ENCODE measurements around the gene PDE9A. TPM values are rescaled to one million over a fixed set of nuclear protein-coding genes. Genes with fewer than 3 reads are reported as not detected.
A peak's percentile ranks its signal among the peaks of the same experiment; 100 is the strongest.
"Not testable (repeated sequence)": the region's sequence is repeated elsewhere in the genome, so short reads cannot be mapped to it uniquely, and the experiment has no call there.

The PDE9A gene
- total RNA-seq, 4 donors from 2014 or later = 29.2 to 68.4 (median 40.4) TPM

DNA sequence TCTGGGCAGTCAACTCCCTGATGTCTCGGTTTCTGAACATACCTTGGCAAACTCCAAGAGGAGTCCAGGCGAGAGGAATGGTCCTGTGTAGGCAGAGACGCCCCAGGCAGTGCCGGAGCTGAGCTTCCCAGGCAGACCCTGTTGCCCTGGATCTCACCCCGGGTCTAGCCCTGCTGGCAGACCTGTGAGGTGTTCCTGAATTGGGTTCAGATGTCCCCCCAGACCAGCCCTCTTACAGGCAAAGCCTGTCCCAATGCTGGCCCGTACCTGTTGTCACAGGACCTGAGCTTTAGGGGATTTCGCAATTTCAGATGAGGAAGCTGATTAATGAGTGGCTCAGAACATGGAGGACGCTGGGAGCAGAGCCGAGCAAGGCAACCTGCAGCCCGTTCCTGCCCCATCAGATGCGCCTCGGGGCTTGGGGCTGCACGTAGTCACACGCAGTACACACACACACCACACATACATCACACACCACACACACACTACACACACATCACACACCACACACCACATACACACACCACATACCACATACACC is 38.5 kb upstream of the PDE9A start:
- H3K4me3 ChIP-seq = no peak overlapping the region
- TF ChIP-seq POLR2AphosphoS5 (IDR thresholded peaks at IDR 0.05) = no peak
- TF ChIP-seq EP300 (IDR thresholded peaks at IDR 0.05) = no peak
- no peak for TF ChIP-seq CTCF (IDR thresholded peaks at IDR 0.05)
- no peak for TF ChIP-seq POLR2A (IDR thresholded peaks at IDR 0.05; ENCODE audit: low read depth)
- no peaks in the 10 kb centered on the region for H3K36me3 ChIP-seq
- no peak overlapping the region for H3K27ac ChIP-seq (replicated peaks in 1 of 4)
- peaks cover 0 to 10% (median 7%) of the 10 kb centered on the region in 4 donors for H3K4me1 ChIP-seq
- peaks cover 0 to 12% (median 6%) of the 10 kb centered on the region in 4 donors for H3K9me3 ChIP-seq
- peaks cover 0 to 37% (median 10%) of the 10 kb centered on the region in 4 donors for H3K27me3 ChIP-seq
- intact Hi-C loops (cut with DNase I) = no loop called here
- WGBS = 22% methylated on average over 12 of the region's 14 CpGs
- no peak for DNase-seq (ENCODE audit: extremely low spot score)

DNA sequence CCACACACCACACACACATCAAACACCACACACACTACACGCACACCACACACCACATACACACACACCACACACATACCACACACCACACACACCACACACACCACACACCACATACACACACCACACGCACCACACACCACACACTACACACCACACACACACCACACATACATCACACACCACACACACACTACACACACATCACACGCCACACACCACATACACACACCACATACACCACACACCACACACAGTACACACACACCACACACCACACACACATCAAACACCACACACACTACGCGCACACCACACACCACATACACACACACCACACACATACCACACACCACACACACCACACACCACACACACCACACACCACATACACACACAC is 38.0 kb upstream of the PDE9A start:
- WGBS = 91% methylated on average over 5 of the region's 5 CpGs

GRCh38 chr21:42615924-42616323 is 37.5 kb upstream of the PDE9A start:
- no peak for TF ChIP-seq POLR2AphosphoS5 (IDR thresholded peaks at IDR 0.05)
- TF ChIP-seq EP300 (IDR thresholded peaks at IDR 0.05) = no peak
- no peak for TF ChIP-seq CTCF (IDR thresholded peaks at IDR 0.05)
- TF ChIP-seq POLR2A (IDR thresholded peaks at IDR 0.05; ENCODE audit: low read depth) = no peak
- Histone ChIP-seq H3K27me3 (peaks cover 0 to 46% (median 10%) of the 10 kb centered on the region in 4 donors), H3K36me3 (no peaks in the 10 kb centered on the region), H3K4me3 (peak overlapping the region in 1 of 4 donors; percentile 15), H3K27ac (replicated peaks in 1 of 4) (no peak overlapping the region), H3K4me1 (peaks cover 0 to 10% (median 7%) of the 10 kb centered on the region in 4 donors), H3K9me3 (peaks cover 0 to 12% (median 6%) of the 10 kb centered on the region in 4 donors)
- WGBS = 62% methylated on average over 3 of the region's 3 CpGs
- intact Hi-C loops (cut with DNase I) = no loop called here
- no peak for DNase-seq (ENCODE audit: extremely low spot score)

More for the DNA sequence above, 38.0 kb upstream of the PDE9A start:
- DNase-seq (ENCODE audit: extremely low spot score); H3K27ac ChIP-seq (replicated peaks in 1 of 4); H3K4me1 ChIP-seq; H3K4me3 ChIP-seq; intact Hi-C loops (cut with DNase I); H3K36me3 ChIP-seq: not testable (repeated sequence)
- Histone ChIP-seq H3K27me3 (peaks cover 0 to 42% (median 10%) of the 10 kb centered on the region in 4 donors), H3K9me3 (peaks cover 0 to 12% (median 6%) of the 10 kb centered on the region in 4 donors)

DNA sequence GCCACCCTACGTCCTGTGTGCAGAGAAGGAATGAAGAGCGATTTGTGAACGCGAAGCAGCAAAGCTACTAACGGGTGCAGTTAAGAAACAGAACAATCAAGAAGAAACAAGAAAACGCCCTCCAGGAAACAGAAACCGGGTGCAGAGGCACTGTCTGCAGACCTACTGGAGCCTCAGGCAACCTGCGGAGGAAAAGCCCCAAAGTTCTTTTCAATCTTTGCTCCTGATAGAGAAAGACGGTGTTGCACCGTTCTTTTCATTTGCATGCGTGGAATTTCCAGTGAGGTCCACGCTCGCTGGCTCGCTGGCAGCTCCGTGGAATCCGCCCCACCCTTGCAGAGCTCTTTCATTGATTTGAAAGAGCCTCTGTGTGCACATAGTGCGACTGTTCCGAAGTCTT is 37.0 kb upstream of the PDE9A start:
- Histone ChIP-seq H3K4me3 (peak overlapping the region; percentile 15 to 40 (median 22)), H3K27me3 (peaks cover 0 to 52% (median 10%) of the 10 kb centered on the region in 4 donors)

DNA sequence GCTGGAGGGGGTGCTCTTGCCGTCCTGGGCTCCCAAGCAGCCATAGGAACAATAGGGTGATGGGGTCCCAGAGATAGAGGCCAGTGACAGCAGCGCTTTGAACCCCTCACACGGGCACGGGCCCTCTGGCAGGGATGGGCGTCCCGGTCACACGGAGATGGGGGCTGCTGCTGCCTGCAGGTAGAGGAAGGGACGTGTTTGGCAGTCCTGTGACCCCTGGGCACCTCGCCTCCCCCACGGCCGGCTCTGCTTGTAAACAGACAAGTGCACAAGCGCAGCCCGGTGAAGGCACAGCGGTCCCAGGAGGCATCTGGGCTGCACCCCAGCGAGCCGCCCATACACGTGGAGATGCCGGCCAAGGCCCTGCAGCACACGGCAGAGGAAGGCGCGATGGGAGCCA is 36.5 kb upstream of the PDE9A start:
- Histone ChIP-seq H3K9me3 (peaks cover 0 to 6% (median 3%) of the 10 kb centered on the region in 4 donors), H3K36me3 (no peaks in the 10 kb centered on the region), H3K27me3 (peaks cover 0 to 57% (median 10%) of the 10 kb centered on the region in 4 donors), H3K27ac (replicated peaks in 1 of 4) (no peak overlapping the region), H3K4me3 (peak overlapping the region in 1 of 4 donors; percentile 20), H3K4me1 (peaks cover 0 to 10% (median 7%) of the 10 kb centered on the region in 4 donors)
- no peak for TF ChIP-seq POLR2A (IDR thresholded peaks at IDR 0.05; ENCODE audit: low read depth)
- intact Hi-C loops (cut with DNase I) = no loop called here
- no peak for DNase-seq (ENCODE audit: extremely low spot score)
- 100% methylated on average over 2 of the region's 21 CpGs for WGBS

More for the DNA sequence above, 37.0 kb upstream of the PDE9A start:
- intact Hi-C loops (cut with DNase I) = no loop called here
- 32% methylated on average over 18 of the region's 18 CpGs for WGBS
- H3K4me1 ChIP-seq = peaks cover 0 to 10% (median 7%) of the 10 kb centered on the region in 4 donors
- DNase-seq (ENCODE audit: extremely low spot score) = no peak
- H3K9me3 ChIP-seq = peaks cover 0 to 9% (median 6%) of the 10 kb centered on the region in 4 donors
- TF ChIP-seq POLR2A (IDR thresholded peaks at IDR 0.05; ENCODE audit: low read depth) (no peak), CTCF (IDR thresholded peaks at IDR 0.05) (no peak), EP300 (IDR thresholded peaks at IDR 0.05) (no peak), POLR2AphosphoS5 (IDR thresholded peaks at IDR 0.05) (no peak)
- H3K36me3 ChIP-seq = no peaks in the 10 kb centered on the region
- H3K27ac ChIP-seq (replicated peaks in 1 of 4) = no peak overlapping the region

Data from esophagus muscularis mucosa (tissue), 4 donors.